Fibroblast of lung (primary cell): ENCODE measurements around the gene PPFIBP1. TPM values are rescaled to one million over a fixed set of nuclear protein-coding genes. Genes with fewer than 3 reads are reported as not detected.
A peak's percentile ranks its signal among the peaks of the same experiment; 100 is the strongest.
"Not testable (repeated sequence)": the region's sequence is repeated elsewhere in the genome, so short reads cannot be mapped to it uniquely, and the experiment has no call there.

Experiments
- DNase-seq, 2 donors: peaks; one replicate each; pipeline versions ENCODE4 v3.0.0 to v3.0.0-alpha.2; 2010; ENCODE audit warnings: low read depth in 2 of 2
- H2AFZ ChIP-seq: 2 replicates; pipeline ENCODE4 v1.5.1; 2012; ENCODE audit warnings: low read length, control low read depth, inconsistent platforms
- H3K27ac ChIP-seq: 2 replicates; pipeline ENCODE4 v1.5.1; 2011; ENCODE audit warnings: low read length, control low read depth; ENCODE audit not compliant: insufficient read depth
- H3K27me3 ChIP-seq: 2 replicates; pipeline ENCODE4 v1.5.1; 2011; ENCODE audit warnings: mild to moderate bottlenecking, low read length; ENCODE audit not compliant: control insufficient read depth, insufficient read depth
- H3K36me3 ChIP-seq: 2 replicates; pipeline ENCODE4 v1.5.1; 2011; ENCODE audit warnings: low read length; ENCODE audit not compliant: control insufficient read depth, insufficient read depth
- H3K4me1 ChIP-seq: 2 replicates; pipeline ENCODE4 v1.5.1; 2011; ENCODE audit warnings: low read length; ENCODE audit not compliant: control insufficient read depth, insufficient read depth; ENCODE audit errors: extremely low read depth
- H3K4me2 ChIP-seq: 2 replicates; pipeline ENCODE4 v1.5.1; 2011; ENCODE audit warnings: low read length, control low read depth; ENCODE audit not compliant: insufficient read depth; ENCODE audit errors: extremely low read depth
- H3K4me3 ChIP-seq, 4 experiments: fragments of 200-600 bp in 1 of 4; sonication (generic) in 1 of 4; replicated peaks in 1 of 4; 2 replicates each; pipeline ENCODE4 v1.5.1; 2011 to 2016; ENCODE audit warnings: low read length in 4 of 4, low read depth in 3 of 4, mild to moderate bottlenecking in 3 of 4, control low read depth in 2 of 4, inconsistent platforms in 1 of 4, mixed read lengths in 1 of 4; ENCODE audit not compliant: insufficient read depth in 1 of 4; ENCODE audit errors: control extremely low read depth in 1 of 4
- H3K79me2 ChIP-seq: 2 replicates; pipeline ENCODE4 v1.5.1; 2012; ENCODE audit warnings: mild to moderate bottlenecking, low read length, inconsistent platforms; ENCODE audit not compliant: control insufficient read depth, insufficient read depth
- H3K9ac ChIP-seq: 2 replicates; pipeline ENCODE4 v1.5.1; 2011; ENCODE audit warnings: mild to moderate bottlenecking, low read length, control low read depth; ENCODE audit not compliant: insufficient read depth
- H3K9me3 ChIP-seq: 2 replicates; pipeline ENCODE4 v1.5.1; 2012; ENCODE audit warnings: low read depth, low read length; ENCODE audit not compliant: control insufficient read depth, insufficient read depth
- H4K20me1 ChIP-seq: 2 replicates; pipeline ENCODE4 v1.5.1; 2011; ENCODE audit warnings: low read length; ENCODE audit not compliant: control insufficient read depth, insufficient read depth; ENCODE audit errors: extremely low read depth
- CTCF ChIP-seq, 2 donors: IDR thresholded peaks in 1 of 2; conservative IDR thresholded peaks in 1 of 2; 1 replicate in 1 of 2; 2 replicates in 1 of 2; pipeline ENCODE4 v1.5.1; 2011 to 2012; ENCODE audit warnings: low read length in 2 of 2, control low read depth in 1 of 2, inconsistent platforms in 1 of 2, low read depth in 1 of 2, mild to moderate bottlenecking in 1 of 2
- EZH2 ChIP-seq: IDR thresholded peaks from 2 replicates; pipeline ENCODE4 v1.5.1; 2012; ENCODE audit warnings: low read length, control low read depth, mild to moderate bottlenecking; ENCODE audit errors: missing control alignments
- polyA plus RNA-seq, 2 donors: library from polyadenylated mRNA; depleted of rRNA in 1 of 2; stranded (reverse) in 1 of 2; unstranded in 1 of 2; fragments of >200 nt; gene quantifications; 2 replicates each; pipeline ENCODE4 v1.2.1, GENCODE V29; 2011 to 2012; ENCODE audit warnings: missing spikeins in 1 of 2
- total RNA-seq: library from RNA; depleted of rRNA; stranded (reverse); fragments of >200 nt; gene quantifications from 2 replicates; pipeline ENCODE4 v1.2.1, GENCODE V29; 2014

PPFIBP1 gene
- total and polyA plus RNA-seq, 2 donors (not counting 1 experiment from before 2014, with no cell fraction given), result 65.1 to 93.0 TPM

- H3K4me1 ChIP-seq, result no peaks in the 10 kb centered on the region
- no peaks in the 10 kb centered on the region for H3K9me3 ChIP-seq
- no peak overlapping the region for H2AFZ ChIP-seq
- H4K20me1 ChIP-seq, result no peaks in the 10 kb centered on the region
- no peaks in the 10 kb centered on the region for H3K27me3 ChIP-seq
- no peaks in the 10 kb centered on the region for H3K36me3 ChIP-seq
- H3K9ac ChIP-seq, result no peak overlapping the region
- no peak overlapping the region for H3K4me2 ChIP-seq
- no peak for DNase-seq
- H3K79me2 ChIP-seq, result no peaks in the 10 kb centered on the region
- no peak overlapping the region for H3K4me3 ChIP-seq
- no peak for TF ChIP-seq EZH2
- no peak for TF ChIP-seq CTCF (conservative IDR thresholded peaks at IDR 0.05 in 1 of 2, IDR thresholded peaks at IDR 0.05 in 1 of 2; ENCODE audit: low read depth in 1 of 2, low read length in 2 of 2)
- H3K27ac ChIP-seq, result no peak overlapping the region
These were observed 129.7 kb downstream of the PPFIBP1 start for GRCh38 chr12:27653661-27654060.

GRCh38 chr12:27655476-27655875, 131.5 kb downstream of the PPFIBP1 start:
- not testable (repeated sequence) for H3K27me3 ChIP-seq, DNase-seq, H3K27ac ChIP-seq, H3K4me3 ChIP-seq, H4K20me1 ChIP-seq, H3K4me2 ChIP-seq, H3K4me1 ChIP-seq, H2AFZ ChIP-seq, H3K36me3 ChIP-seq, H3K9ac ChIP-seq, H3K79me2 ChIP-seq, H3K9me3 ChIP-seq

GRCh38 chr12:27657296-27657695, 133.3 kb downstream of the PPFIBP1 start:
- Histone ChIP-seq H3K36me3 (no peaks in the 10 kb centered on the region), H3K9ac (no peak overlapping the region), H3K4me3 (no peak overlapping the region), H2AFZ (no peak overlapping the region), H3K4me2 (no peak overlapping the region), H3K27me3 (no peaks in the 10 kb centered on the region), H3K4me1 (no peaks in the 10 kb centered on the region), H3K27ac (no peak overlapping the region), H3K79me2 (no peaks in the 10 kb centered on the region), H3K9me3 (no peaks in the 10 kb centered on the region), H4K20me1 (no peaks in the 10 kb centered on the region)
- TF ChIP-seq CTCF (conservative IDR thresholded peaks at IDR 0.05 in 1 of 2, IDR thresholded peaks at IDR 0.05 in 1 of 2; ENCODE audit: low read depth in 1 of 2, low read length in 2 of 2) (no peak), EZH2 (no peak)
- DNase-seq, result peak; percentile 25 to 39
